NCI-H2227 treated with DMSO at 0.1 percent for 48 hours (cell line): Measurements from ENCODE around the gene AFF3.
"Not testable (repeated sequence)": the region's sequence is repeated elsewhere in the genome, so short reads cannot be mapped to it uniquely, and the experiment has no call there.

Source experiments
- DNase-seq: peaks from one replicate; lab custom pipeline; 2025; lab: John Stamatoyannopoulos, UW

AFF3 gene

DNA sequence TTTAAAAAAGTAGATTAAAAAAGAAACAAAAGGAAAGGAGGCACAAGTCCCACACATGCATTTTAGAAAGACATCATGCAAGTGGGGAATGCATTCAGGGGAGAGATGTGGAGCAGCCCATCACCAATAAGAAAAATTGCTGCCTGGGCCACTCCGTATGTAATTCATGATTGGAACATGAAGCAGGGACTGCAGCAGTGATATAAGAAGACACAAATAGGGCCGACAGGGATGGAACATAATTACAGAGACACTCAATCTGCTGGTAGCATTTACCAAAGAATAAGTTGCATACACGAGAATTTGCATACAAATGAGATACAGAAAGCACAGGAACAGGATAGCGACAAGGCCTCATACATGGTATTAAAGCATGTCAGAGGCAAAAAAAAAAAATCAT, 6.5 kb upstream of the AFF3 start:
- no peak for DNase-seq

DNA sequence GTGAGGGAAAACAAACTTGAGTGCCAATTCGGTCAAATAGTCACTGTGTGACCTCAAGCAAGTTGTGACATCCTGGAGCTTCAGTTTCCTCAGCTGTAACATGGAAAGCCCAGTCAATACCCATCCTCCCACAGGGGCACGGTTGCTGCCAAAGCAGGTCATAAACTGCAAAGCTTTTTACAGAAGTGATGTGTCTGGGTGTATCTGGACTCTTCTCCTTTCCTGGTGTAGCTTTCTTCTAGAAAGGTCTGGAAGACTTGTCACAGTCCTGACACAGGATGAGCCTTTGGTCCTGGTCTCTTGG, 4.2 kb upstream of the AFF3 start:
- no peak for DNase-seq

- no peak for DNase-seq
These were observed 3.7 kb upstream of the AFF3 start for GRCh38 chr2:100145893-100146656.

DNA sequence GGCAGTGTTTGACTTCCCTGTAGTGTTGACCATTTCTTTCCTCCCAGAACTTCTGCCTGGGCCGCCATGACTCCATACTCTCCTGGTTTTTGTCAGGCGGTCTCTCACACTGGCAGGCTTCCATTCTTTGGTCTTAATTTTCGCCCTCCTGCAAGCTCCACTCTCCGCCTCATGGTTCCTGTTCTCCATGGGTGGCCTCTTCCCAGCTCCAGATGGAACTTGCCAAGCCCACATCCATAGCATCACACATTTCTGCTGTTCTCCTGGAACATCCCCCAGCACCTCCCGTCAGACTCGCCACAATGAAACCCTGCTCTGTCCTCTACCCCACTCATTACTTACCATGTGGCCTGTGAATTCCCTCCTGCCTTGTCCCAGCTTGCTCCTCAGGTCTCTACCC, 896 bp upstream of the AFF3 start:
- DNase-seq, result no peak

GRCh38 chr2:100141906-100142305, 484 bp downstream of the AFF3 start:
- no peak for DNase-seq

DNA sequence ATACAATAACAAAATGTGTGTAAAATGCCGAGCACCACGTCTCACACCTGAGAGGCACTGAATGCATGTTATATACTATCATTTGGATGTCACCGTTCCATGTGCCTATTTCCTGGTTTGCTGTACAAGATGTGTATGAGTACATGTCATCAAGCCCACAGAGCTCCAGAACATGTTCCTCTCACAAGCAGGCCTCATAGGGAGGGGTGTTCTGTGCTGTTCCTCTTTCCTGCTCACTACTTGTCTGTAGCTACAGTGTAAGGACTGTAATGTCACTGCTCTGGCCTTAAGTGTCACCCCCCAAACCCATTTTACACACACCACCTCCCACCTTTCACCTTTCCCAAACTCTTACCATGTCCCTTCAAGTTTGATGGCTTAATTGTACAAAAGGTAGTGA, 1.8 kb downstream of the AFF3 start:
- no peak for DNase-seq

- no peak for DNase-seq
These were observed 4.4 kb downstream of the AFF3 start for GRCh38 chr2:100137866-100138570.

GRCh38 chr2:100137318-100137717, 5.1 kb downstream of the AFF3 start:
- no peak for DNase-seq

GRCh38 chr2:100136310-100136709, 6.1 kb downstream of the AFF3 start:
- DNase-seq, result no peak

DNA sequence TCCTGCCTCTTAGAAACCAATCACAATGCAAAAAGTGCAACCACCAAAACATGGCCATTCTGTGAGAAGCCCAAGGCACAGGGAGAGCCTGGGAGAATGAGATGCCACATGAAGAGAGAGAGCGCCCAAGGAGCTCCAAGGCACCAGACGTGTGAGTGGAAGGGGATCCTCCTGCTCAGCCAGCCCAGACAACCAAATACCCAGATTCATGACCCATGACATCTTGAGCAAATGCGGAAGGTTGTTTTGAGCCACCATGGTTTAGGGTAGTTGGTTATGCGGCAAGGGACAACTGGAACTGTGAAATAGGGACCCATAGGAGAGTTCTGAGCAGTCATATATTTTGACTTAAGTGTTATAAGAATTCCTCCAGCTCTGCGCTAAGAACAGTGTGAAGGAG, 7.0 kb downstream of the AFF3 start:
- DNase-seq, result no peak

DNA sequence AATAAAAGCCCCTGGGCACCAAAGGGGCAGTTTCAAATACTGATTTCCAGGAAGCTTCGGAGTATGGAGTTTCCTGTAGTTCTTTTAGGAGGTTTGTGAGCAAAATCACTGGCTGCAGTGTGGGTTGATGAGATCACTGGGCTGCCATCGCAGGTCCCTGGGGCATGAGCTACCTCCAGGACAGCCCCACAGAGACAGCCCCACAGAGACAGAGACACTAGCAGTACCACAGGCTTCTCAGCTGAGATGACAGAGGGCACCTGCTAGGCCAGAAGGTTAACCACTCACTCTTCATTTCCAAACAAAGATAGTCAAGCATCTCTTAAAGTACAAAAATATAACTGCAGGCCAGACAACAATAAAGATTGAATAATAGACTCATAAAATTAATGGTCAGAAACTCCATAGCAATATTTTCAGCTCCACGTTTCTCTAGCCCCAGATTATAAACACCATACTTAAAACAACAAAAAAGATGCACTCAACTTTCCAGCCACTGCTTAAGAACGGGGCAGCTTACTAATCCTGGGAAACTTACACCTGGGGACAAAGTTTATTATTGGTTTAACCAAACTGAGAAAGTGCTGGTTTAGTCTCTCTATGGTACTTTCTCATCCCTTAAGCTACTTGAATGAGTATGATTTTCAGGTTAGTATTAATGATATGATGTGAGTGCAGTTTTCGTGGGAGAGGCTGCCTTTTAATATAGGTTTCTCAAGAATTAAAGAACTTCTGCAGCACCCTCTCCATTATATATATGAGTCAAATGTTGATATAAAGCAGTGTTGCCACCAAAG, 11.6 kb downstream of the AFF3 start:
- no peak for DNase-seq

- DNase-seq, result no peak
These were observed 15.4 kb downstream of the AFF3 start for GRCh38 chr2:100126897-100127401.

DNA sequence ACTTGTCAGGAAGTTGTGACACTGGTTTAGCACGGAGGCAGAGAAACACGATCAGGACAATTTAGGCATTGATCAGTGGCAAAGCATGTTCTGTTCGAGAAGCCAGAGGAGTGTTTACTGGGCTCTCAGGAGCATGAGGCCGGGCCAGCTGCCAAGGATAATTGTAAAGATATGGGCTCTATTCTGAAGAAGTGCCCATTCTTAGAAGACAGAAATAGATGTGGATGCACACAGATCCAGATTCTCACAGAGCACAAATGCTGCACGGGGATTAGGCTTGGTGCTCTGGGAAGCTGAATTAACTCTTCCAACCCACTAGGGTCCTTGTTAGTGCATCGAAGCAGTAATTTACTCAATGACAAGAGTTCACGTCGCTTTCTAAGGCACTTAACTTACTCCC, 16.2 kb downstream of the AFF3 start:
- peak; percentile 36 for DNase-seq

- DNase-seq, result no peak
These were observed 16.8 kb downstream of the AFF3 start for GRCh38 chr2:100125626-100126025.

- no peak for DNase-seq
These were observed 17.6 kb downstream of the AFF3 start for GRCh38 chr2:100124761-100125160.

DNA sequence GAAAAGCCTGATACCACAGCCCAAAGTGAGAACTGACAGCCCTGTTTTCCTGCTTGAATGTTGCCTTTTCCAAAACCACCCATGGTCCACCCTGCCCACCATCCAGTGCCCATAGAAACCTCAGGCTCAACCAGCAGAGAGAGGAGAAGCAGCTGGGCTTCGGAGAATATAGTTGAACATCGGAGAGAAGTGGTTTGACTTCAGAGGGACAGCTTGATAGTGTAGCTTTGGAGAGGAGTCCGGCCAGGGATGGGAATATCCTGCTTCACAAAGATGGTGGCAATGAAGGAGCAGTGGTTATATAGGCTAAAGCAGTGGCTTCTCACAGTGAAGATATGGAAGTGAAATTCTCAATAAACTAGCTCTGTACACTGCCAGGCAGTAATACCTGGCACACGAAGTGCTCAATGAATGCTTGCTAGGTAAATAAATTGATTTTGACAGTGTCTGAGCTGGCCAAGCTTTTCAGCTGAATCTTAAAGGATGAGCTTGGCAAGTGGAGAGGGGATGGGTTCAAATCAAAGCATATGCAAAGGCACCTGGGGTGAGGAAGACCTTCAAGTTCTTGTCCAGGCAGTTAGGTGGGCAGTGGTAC, 21.2 kb downstream of the AFF3 start:
- DNase-seq, result no peak

DNA sequence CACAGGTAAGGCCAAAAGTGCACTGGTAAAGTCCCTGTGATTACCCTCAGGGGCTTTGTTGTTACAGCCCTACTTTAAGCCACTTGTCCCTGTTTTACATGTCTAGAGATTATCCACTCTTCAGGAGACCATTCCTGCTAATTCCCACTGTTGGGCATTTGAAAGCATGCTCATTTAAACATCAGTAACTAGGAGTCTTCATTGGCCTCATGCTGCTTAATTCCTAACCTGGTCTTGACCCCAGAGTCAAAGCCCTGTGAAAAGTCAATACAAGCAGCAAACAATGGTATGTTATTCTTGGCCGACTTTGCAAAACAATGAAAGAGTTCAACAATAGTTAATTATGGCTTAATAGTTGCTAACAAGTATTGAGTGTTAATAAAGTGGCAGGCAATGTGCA, 23.2 kb downstream of the AFF3 start:
- no peak for DNase-seq

GRCh38 chr2:100113990-100114433, 28.4 kb downstream of the AFF3 start:
- DNase-seq, result no peak

GRCh38 chr2:100110614-100111000, 31.8 kb downstream of the AFF3 start:
- DNase-seq, result no peak

GRCh38 chr2:100109986-100110613, 32.3 kb downstream of the AFF3 start:
- no peak for DNase-seq

- not testable (repeated sequence) for DNase-seq
These were observed 33.8 kb downstream of the AFF3 start for GRCh38 chr2:100108648-100109020.
